Activated CD4-positive, alpha-beta memory T cell treated with anti-CD3 and anti-CD28 coated beads for 36 hours (primary cell): ENCODE data around the gene CERKL. TPM values are rescaled to one million over a fixed set of nuclear protein-coding genes. Genes with fewer than 3 reads are reported as not detected.

Experiments used
- CTCF ChIA-PET: fragments of 350-600 bp; sonication (Branson Sonifier 250); formaldehyde crosslinking; loops from one replicate; lab custom pipeline; 2021; ENCODE audit warnings: antibody characterized with exemption, inconsistent platforms; lab: Charles Lee
- POLR2A ChIA-PET: fragments of 350-600 bp; sonication (Branson Sonifier 250); formaldehyde crosslinking; loops from one replicate; lab custom pipeline; 2021; ENCODE audit warnings: antibody characterized with exemption; lab: Charles Lee
- DNase-seq: peaks from one replicate; pipeline ENCODE4 v3.0.0-alpha.2; 2020
- H3K27ac Mint-ChIP-seq: one replicate; pipeline ENCODE4 v1.8.0; 2021; ENCODE audit warnings: mixed read lengths
- H3K27me3 Mint-ChIP-seq: one replicate; pipeline ENCODE4 v1.8.0; 2021; ENCODE audit warnings: mixed read lengths
- H3K36me3 Mint-ChIP-seq: one replicate; pipeline ENCODE4 v1.8.0; 2021; ENCODE audit warnings: mixed read lengths
- H3K4me1 Mint-ChIP-seq: one replicate; pipeline ENCODE4 v1.8.0; 2021; ENCODE audit warnings: low read depth, mixed read lengths
- H3K4me3 Mint-ChIP-seq: one replicate; pipeline ENCODE4 v1.8.0; 2021; ENCODE audit warnings: mild to moderate bottlenecking, mixed read lengths
- H3K9me3 Mint-ChIP-seq: one replicate; pipeline ENCODE4 v1.8.0; 2021; ENCODE audit warnings: mixed read lengths
- intact Hi-C: fragments of 100-400 bp; cut with micrococcal nuclease; formaldehyde crosslinking; loops from one replicate; pipeline ENCODE4 v1.15.1; 2023
- total RNA-seq, 2 experiments: library from RNA; stranded (reverse); gene quantifications; one replicate each; pipeline ENCODE4 v1.2.3, GENCODE V29; 2021

CERKL gene
- total RNA-seq, 2 experiments from 2014 or later: not detected

DNA sequence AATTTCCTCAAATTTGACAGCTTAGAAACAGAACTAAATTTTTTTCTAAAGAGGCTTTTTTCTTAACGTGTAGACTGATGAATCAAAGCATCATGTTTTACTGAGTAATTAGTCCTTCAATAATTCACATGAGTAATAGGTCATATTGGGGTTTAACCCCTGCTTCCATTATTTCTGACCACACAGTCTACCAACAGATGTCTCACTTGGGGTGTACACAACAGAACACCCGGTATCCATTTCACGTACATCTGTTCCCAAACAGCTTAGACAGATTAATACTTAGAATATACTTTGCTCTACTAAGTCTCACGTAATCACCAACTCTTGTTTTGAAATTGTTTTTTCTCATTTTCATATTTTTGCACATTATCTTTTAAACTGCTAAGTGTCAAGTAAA is 14.8 kb downstream of the CERKL start:
- Mint-ChIP-seq H3K27ac (no peak overlapping the region), H3K36me3 (no peaks in the 10 kb centered on the region), H3K4me3 (no peak overlapping the region), H3K9me3 (no peaks in the 10 kb centered on the region), H3K27me3 (peaks cover 23% of the 10 kb centered on the region), H3K4me1 (no peaks in the 10 kb centered on the region)
- ChIA-PET POLR2A (no interaction called here), CTCF (interaction anchor here (0.7 to 1.3 kb wide), 2 partner anchors 28 to 73 kb away, joined by 3 read pairs; no protein-coding TSS in a partner anchor)
- intact Hi-C loops: no loop called here
- DNase-seq: no peak

DNA sequence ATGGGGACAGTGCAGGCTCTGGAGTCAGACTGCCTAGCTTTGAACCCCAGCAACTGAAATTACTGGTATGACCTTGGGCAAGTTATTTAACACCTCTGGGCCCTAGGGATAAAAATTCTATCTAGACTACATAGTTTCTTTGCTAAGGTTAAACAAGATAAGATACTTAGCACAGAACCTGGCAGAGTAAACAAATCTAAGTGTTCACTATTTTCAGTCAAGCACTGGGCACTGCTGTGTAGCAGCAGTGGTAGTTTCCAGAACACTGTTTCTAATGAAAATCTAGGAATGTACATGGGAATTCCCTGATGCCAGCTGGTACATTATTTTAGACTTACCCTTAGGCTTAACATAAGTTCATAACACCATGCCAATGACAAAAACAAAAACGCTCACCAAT is 17.2 kb downstream of the CERKL start:
- H3K27me3 Mint-ChIP-seq: peaks cover 15% of the 10 kb centered on the region
- no peaks in the 10 kb centered on the region for H3K36me3 Mint-ChIP-seq
- POLR2A ChIA-PET: no interaction called here
- H3K4me3 Mint-ChIP-seq: no peak overlapping the region
- intact Hi-C loops: no loop called here
- no peak for DNase-seq
- H3K27ac Mint-ChIP-seq: no peak overlapping the region
- CTCF ChIA-PET: interaction anchor here (0.6 kb wide), 1 partner anchor 253 kb away, joined by 3 read pairs; no protein-coding TSS in a partner anchor
- no peaks in the 10 kb centered on the region for H3K9me3 Mint-ChIP-seq
- no peaks in the 10 kb centered on the region for H3K4me1 Mint-ChIP-seq

DNA sequence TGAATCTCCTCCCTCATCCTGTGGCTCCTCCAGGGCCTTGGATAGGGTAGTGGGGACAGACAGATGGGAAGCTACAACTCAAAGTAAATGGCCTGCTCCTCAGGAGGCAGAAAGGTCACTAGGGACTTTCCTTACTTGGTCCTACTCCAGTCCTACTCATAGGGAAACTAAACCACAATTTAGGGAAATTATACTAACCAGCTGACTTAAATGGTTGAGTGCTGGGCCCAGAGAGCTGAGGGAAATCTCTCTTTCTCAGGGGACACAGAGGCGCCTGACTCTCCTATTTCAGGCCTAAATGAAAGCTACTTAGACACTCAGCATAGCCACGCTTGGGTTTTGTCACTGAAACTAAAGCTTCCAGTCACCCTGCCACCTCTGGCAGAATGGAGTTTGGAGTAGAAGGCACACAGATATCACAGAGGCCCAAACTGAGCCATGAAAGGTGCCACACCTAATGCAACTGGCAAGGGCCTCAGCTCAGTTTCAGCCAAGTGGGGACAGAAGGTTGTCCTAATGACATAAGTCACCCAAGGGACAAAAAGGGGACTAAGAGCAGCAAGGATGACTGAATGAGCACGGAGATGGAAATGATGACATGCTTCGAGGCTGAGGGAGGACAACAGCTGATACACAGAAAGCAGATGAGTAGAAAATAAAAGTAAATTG is 24.0 kb downstream of the CERKL start:
- no peaks in the 10 kb centered on the region for H3K9me3 Mint-ChIP-seq
- DNase-seq: no peak
- no peaks in the 10 kb centered on the region for H3K36me3 Mint-ChIP-seq
- H3K27me3 Mint-ChIP-seq: peaks cover 5% of the 10 kb centered on the region
- intact Hi-C loops: no loop called here
- H3K27ac Mint-ChIP-seq: no peak overlapping the region
- H3K4me1 Mint-ChIP-seq: no peaks in the 10 kb centered on the region
- CTCF ChIA-PET: no interaction called here
- POLR2A ChIA-PET: no interaction called here
- no peak overlapping the region for H3K4me3 Mint-ChIP-seq

DNA sequence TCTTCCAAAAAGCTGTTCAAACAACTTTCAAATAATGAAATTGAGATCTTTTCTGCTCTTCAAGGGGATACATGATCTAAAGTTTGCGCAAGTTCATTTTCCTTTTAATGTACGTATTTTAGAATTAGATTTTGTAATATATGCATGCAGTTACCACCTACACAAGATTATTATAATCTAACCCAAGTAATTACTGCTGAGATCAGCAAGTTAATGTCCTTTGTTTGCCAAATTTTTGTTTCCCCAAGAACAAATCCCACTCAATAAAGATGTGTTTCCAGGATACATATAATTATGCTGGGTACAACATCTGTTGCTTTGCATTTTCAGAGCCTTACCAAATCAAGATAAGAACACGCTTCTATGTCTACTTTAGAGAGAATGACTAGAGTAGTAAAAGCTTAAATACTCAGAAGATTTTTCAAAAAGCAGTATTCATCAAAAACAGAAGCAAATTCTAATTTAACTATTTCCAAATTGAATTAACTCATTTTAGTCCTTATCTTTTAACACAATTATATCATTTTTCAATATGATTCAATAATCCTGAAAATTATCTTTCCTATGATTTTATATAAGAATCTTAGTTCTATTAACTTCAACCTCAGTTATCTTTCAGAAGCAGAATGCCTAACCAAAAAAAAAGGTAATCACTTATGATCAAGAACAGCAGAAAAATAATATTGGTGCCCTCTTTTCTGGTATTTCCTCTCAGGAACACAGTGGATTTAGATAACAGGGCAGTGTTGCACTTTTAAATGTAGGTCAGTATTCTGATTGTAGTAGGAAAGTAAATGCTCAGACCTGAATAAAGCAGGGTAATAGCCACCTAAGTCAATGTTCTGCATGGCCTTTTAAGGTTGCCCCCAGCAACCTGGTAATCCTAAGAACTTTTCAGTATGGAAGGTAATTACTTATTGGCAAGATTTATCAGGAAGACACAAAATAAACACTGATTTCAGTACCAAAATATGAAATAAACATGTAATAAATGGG is 28.0 kb downstream of the CERKL start:
- H3K27me3 Mint-ChIP-seq: peaks cover 8% of the 10 kb centered on the region
- no peaks in the 10 kb centered on the region for H3K4me1 Mint-ChIP-seq
- no peak overlapping the region for H3K4me3 Mint-ChIP-seq
- ChIA-PET POLR2A (no interaction called here), CTCF (no interaction called here)
- no peaks in the 10 kb centered on the region for H3K9me3 Mint-ChIP-seq
- DNase-seq: no peak
- no peaks in the 10 kb centered on the region for H3K36me3 Mint-ChIP-seq
- intact Hi-C loops: no loop called here
- no peak overlapping the region for H3K27ac Mint-ChIP-seq

DNA sequence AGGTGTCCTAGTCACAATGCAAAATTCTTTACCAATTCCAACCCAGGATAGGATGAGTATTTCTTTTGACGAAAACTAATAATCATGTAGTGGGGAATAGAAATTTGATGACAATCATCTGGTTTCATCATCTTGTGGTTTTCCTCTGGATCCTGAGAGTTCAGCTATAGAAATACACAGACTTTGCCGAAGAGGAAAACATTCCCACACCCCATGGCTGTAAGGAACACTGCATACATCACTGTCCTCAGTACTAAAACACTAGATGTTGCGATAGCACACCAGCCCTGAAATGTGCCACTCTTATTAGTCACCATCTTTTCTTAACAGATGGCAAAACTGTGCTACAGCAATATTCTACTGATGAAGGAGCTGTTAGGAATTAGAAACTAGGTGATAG is 29.4 kb downstream of the CERKL start:
- Mint-ChIP-seq H3K9me3 (no peaks in the 10 kb centered on the region), H3K4me3 (no peak overlapping the region), H3K27me3 (peaks cover 10% of the 10 kb centered on the region), H3K4me1 (no peaks in the 10 kb centered on the region), H3K27ac (no peak overlapping the region), H3K36me3 (no peaks in the 10 kb centered on the region)
- DNase-seq: no peak
- ChIA-PET POLR2A (no interaction called here), CTCF (no interaction called here)
- intact Hi-C loops: no loop called here

DNA sequence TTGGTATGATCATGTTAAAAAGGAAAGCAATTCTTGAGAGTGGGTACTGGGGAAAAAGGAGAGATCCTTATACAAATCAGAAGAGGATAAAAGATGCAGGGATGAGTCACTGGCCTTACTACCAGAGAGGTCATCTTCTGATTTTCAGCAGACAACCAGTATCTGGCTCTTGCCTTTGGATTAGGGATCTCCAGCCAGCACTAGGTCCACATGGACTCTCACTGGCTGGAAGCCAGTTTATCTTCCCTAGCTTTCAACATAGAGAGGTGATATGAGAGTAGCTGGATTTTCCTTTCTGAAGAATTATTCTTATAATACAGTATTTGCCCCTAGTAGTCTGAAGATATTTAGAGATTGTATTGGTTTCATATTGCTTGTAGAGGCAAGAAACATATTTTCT is 30.2 kb downstream of the CERKL start:
- ChIA-PET CTCF (no interaction called here), POLR2A (no interaction called here)
- Mint-ChIP-seq H3K27me3 (peaks cover 10% of the 10 kb centered on the region), H3K27ac (no peak overlapping the region), H3K9me3 (no peaks in the 10 kb centered on the region), H3K4me1 (no peaks in the 10 kb centered on the region), H3K4me3 (no peak overlapping the region), H3K36me3 (no peaks in the 10 kb centered on the region)
- intact Hi-C loops: no loop called here
- no peak for DNase-seq

DNA sequence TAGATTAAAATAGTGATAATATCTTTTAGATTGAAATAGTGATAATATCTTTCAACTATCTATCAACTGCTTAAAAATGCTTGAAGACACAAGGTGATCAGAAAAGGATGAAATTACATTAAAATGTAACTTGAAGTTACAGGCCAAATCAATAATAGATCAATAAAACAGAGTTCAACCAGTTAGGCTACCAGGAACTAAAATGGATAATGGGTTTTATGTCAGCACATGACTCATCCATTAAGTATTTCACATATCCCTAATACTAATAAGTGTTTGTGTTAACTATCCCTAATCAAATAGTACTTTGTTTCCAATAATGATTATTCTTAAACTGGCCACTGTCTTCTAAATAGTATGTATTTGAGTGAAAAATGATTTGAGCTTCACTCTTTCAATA is 33.7 kb downstream of the CERKL start:
- CTCF ChIA-PET: no interaction called here
- DNase-seq: no peak
- Mint-ChIP-seq H3K27me3 (peaks cover 10% of the 10 kb centered on the region), H3K4me3 (no peak overlapping the region), H3K27ac (no peak overlapping the region), H3K4me1 (no peaks in the 10 kb centered on the region), H3K9me3 (no peaks in the 10 kb centered on the region), H3K36me3 (no peaks in the 10 kb centered on the region)
- POLR2A ChIA-PET: no interaction called here
- intact Hi-C loops: no loop called here

DNA sequence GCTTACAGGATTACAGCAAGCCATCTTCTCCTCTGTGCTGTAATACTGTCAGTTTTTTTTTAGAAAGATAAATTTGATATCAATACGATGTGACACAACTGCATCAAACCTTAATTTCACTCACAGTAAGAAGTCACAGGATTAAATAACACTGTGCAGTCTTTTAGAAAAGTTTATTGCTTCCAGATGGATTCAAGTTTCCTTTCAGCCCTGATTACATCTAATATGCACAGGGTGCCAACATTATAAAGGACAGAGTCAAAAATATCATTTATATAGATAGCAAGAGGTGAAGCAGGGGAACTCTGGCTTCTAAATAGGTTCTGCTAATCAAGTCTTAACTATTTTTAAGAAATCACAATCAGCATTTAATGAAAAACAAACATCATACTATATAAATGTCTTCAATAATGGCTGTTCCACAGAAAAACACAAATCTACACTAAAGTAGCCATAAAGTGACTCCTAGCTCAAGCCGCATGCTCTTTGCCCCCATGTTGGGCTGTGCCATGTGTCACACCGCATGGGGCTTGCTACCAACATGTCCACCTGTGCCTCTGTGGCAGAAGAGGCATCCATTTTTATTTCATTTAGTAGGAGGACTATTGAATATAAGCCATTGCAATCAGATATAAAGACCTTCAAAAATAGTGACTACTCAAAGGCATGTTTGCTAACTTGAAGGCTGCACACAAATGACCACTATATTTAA is 35.0 kb downstream of the CERKL start:
- Mint-ChIP-seq H3K27me3 (peaks cover 10% of the 10 kb centered on the region), H3K4me1 (no peaks in the 10 kb centered on the region)

DNA sequence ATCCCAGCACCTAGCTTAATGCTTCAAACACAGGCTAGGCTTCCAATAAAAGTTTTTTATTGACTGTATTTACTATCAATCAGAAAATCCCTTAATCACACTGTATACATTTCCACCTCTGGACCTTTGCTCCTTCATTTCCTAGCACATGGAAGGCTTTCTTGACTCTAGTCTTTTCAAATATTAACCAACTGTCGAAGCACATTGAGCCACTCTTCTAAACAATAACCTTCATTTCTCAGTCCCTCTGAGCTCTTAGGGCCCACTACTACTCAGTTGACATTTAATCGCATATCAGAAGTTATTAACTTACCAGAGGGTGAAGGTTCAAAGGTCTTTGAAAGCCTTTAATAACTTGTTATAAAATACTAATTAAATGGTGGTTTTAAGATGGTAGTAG is 37.4 kb downstream of the CERKL start:
- no peak for DNase-seq
- H3K9me3 Mint-ChIP-seq: no peaks in the 10 kb centered on the region
- CTCF ChIA-PET: no interaction called here

More for the DNA sequence above, 35.0 kb downstream of the CERKL start:
- no peak overlapping the region for H3K27ac Mint-ChIP-seq
- DNase-seq: no peak
- no peak overlapping the region for H3K4me3 Mint-ChIP-seq
- no peaks in the 10 kb centered on the region for H3K36me3 Mint-ChIP-seq
- H3K9me3 Mint-ChIP-seq: no peaks in the 10 kb centered on the region
- ChIA-PET POLR2A (no interaction called here), CTCF (no interaction called here)
- intact Hi-C loops: no loop called here

DNA sequence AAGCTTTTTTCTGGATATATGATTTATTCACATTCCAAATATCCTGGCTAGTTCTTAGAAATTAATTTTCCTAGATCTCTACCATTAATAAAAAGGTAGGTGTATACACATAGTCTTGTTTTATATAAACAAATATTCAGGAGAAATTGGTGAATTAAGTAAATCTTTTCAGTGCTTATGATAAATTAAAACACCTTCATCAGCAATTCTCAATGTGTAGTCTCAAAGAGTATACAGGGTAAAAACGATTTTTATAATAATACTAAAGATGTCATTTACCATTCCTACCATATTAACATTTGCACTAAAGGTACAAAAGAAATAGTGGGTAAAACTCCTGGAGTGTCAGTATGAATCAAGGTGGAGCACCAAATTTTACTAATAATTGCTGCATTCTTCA is 40.2 kb downstream of the CERKL start:
- no peak overlapping the region for H3K27ac Mint-ChIP-seq
- ChIA-PET POLR2A (no interaction called here), CTCF (interaction anchor here (1.5 kb wide), 1 partner anchor 98 kb away, joined by 4 read pairs; no protein-coding TSS in a partner anchor)
- no peaks in the 10 kb centered on the region for H3K4me1 Mint-ChIP-seq
- no peaks in the 10 kb centered on the region for H3K27me3 Mint-ChIP-seq
- no peaks in the 10 kb centered on the region for H3K9me3 Mint-ChIP-seq
- H3K4me3 Mint-ChIP-seq: no peak overlapping the region
- H3K36me3 Mint-ChIP-seq: no peaks in the 10 kb centered on the region
- no peak for DNase-seq
- intact Hi-C loops: no loop called here

More for the DNA sequence above, 37.4 kb downstream of the CERKL start:
- POLR2A ChIA-PET: no interaction called here
- no peak overlapping the region for H3K4me3 Mint-ChIP-seq
- intact Hi-C loops: no loop called here
- H3K4me1 Mint-ChIP-seq: no peaks in the 10 kb centered on the region
- no peak overlapping the region for H3K27ac Mint-ChIP-seq
- no peaks in the 10 kb centered on the region for H3K36me3 Mint-ChIP-seq
- H3K27me3 Mint-ChIP-seq: peaks cover 8% of the 10 kb centered on the region

DNA sequence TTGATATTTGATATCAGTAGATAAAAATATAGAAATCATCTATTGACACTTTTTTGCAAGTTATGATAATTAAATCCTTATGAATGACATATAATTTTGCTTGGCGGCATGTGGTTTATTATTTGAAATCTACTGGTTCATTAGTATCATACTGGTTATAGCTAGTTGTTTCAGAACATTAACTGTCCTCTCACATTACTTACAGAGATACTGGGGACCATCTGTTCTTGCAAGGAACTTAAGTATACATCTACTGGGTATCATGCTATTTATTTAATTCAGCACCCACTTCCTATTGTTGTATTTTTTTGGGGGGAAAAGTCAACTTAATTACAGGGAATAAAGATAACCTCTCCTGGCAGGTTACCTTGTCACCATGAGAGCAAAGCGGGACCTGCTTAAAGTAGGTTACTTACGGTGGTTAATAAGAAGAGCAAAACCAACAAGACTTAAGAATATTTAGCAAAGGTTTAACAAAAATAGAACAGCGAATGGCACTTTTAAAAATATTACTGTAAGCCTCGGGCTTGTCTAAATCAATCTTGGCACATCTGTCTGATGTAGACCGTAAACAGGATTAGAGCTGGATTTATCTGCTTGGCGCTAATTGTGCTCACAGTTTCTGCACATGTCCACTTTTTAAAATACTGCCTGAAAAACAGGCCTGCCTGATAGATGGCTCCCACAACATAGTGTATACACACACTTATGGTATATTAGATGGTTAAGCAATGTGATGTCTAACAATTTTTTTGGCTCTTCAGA is 41.8 kb downstream of the CERKL start:
- Mint-ChIP-seq H3K36me3 (no peaks in the 10 kb centered on the region), H3K4me1 (no peaks in the 10 kb centered on the region), H3K4me3 (no peak overlapping the region), H3K9me3 (no peaks in the 10 kb centered on the region), H3K27me3 (no peaks in the 10 kb centered on the region), H3K27ac (no peak overlapping the region)
- intact Hi-C loops: no loop called here
- POLR2A ChIA-PET: no interaction called here
- CTCF ChIA-PET: no interaction called here
- no peak for DNase-seq
